Ramos (cell line): Measurements from ENCODE around the gene CR1.
"Not testable (repeated sequence)": the region's sequence is repeated elsewhere in the genome, so short reads cannot be mapped to it uniquely, and the experiment has no call there.

Experiments used
- in situ Hi-C: fragments of 300-500 bp; cut with MboI; formaldehyde crosslinking; loops from one replicate; pipeline ENCODE4 v1.14.3; 2022; ENCODE audit warnings: low sequenced_read_pairs; ENCODE audit not compliant: unreplicated experiment

CR1 gene

DNA sequence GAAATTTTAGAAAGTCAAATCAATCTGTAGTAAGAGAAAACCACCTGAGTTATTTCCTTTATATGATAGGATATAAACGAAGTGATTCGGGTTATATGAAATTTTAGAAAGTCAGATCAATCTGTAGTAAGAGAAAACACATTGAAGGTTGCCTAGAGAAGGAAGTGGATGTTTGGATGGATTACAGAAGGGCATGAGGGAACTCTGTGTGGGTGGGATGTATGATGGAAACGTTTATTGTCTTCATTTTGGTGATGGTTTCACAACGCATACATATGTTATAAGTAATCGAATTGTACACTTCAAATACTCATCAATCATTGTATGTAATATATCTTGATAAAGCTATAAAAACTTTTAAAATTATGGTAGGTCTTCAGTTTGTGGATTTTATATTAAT is 5.1 kb downstream of the CR1 start:
- in situ Hi-C loops, result no loop called here

- in situ Hi-C loops, result no loop called here
Observed at GRCh38 chr1:207502726-207503125, 6.8 kb downstream of the CR1 start.

DNA sequence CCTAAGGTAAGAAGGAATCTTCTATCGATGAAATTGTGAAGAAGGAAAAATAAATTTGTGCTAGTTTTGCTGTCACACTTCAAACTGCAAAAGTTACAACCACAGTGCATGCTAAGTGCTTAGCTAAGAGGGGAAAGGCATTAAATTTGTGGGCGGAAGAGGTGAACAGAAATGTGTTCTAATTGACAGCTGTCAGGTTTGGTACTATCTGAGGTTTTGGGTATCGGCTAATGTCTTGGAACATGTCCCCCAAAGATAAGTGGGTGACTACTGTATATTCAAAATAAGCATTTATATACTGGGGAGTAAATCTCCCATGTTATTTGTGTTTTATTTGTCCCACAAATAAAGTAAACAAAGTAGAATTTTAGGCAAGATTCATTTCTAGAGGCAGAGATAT is 8.0 kb downstream of the CR1 start:
- in situ Hi-C loops, result no loop called here

GRCh38 chr1:207504438-207504837 is 8.5 kb downstream of the CR1 start:
- in situ Hi-C loops, result no loop called here

DNA sequence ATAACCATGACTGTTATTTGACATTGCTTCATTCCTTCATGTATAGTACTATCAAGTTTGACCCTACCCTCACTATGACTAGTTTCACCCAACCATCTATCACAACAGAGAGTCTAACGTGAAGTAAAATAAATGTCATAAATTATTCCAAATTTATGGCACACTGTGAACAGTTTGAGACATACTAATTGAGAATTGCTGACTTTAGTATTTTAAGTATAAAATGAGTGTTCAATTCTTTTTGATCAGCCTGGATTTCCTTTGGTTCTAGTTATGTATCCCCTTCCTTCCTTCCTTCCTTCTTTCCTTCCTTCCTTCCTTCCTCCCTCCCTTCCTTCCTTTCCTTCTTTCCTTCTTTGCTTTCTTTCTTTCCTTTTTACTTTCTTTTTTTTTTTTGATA is 14.5 kb downstream of the CR1 start:
- in situ Hi-C loops, result no loop called here

- in situ Hi-C loops, result no loop called here
Observed at GRCh38 chr1:207514890-207515289, 18.9 kb downstream of the CR1 start.

GRCh38 chr1:207516729-207517128 is 20.8 kb downstream of the CR1 start:
- in situ Hi-C loops, result no loop called here

- in situ Hi-C loops, result no loop called here
Observed at GRCh38 chr1:207518608-207519236, 22.8 kb downstream of the CR1 start.

GRCh38 chr1:207519505-207520399 is 23.8 kb downstream of the CR1 start:
- in situ Hi-C loops, result no loop called here

GRCh38 chr1:207520400-207521345 is 24.7 kb downstream of the CR1 start:
- in situ Hi-C loops, result not testable (repeated sequence)

DNA sequence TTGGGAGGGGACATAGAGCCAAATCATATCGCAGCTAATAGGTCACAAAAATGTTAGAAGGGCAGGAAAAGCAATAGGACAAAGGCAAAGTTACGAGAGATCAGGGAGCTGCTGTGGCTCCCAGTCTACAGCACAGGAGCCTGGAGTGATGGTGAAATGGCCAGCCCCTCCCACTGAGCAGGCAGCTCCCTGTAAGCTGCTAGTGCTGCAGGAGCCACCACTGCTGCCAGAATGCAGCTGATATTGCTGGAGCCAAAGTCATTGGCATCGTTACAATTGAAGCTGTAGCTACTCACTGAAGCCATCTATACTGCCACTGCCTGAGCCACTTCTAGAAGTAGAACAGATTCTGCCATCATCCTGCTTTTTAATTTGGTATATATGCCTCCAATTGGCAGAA is 29.3 kb downstream of the CR1 start:
- in situ Hi-C loops, result not testable (repeated sequence)

DNA sequence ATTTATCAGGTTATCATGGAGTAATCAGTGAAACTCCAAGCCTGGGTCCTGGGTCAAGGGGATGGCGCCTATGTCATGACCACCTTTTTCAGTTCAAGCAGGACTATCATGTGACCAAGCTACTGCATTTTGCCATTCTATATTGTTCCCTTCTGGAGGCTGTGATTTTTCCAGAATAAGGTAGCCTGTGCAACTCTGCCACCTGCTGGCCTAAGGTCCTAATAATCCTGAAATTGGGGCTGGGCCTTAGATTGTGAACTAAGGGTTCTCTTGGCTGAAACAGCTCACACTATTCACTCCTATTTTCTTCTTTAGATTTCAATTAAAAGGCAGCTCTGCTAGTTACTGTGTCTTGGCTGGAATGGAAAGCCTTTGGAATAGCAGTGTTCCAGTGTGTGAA is 32.4 kb downstream of the CR1 start:
- in situ Hi-C loops, result not testable (repeated sequence)

GRCh38 chr1:207536263-207536662 is 40.3 kb downstream of the CR1 start:
- in situ Hi-C loops, result not testable (repeated sequence)

- in situ Hi-C loops, result not testable (repeated sequence)
Observed at GRCh38 chr1:207546677-207547357, 50.9 kb downstream of the CR1 start.

- in situ Hi-C loops, result not testable (repeated sequence)
Observed at GRCh38 chr1:207554823-207555222, 58.9 kb downstream of the CR1 start.

- in situ Hi-C loops, result no loop called here
Observed at GRCh38 chr1:207565546-207566468, 69.8 kb downstream of the CR1 start.

GRCh38 chr1:207571926-207572325 is 76.0 kb downstream of the CR1 start:
- in situ Hi-C loops, result not testable (repeated sequence)

DNA sequence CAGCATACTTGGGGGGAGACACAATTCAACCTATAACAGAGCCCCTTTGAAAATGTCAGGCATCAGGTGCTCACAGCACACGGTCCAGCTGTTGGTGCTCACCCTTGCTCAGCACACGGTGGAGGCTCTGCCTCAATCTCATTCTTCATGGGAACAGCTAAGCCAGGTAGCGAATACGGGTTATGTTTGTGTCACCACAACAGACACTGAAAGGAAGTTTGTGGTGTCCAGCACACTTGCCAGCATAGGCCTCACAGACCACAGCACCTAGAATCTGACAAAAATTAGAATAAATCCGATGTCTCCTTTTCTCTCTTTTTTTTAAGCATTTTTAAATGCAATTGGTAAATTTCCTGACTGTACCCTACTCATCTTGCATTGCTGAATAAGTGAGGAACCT is 77.1 kb downstream of the CR1 start:
- in situ Hi-C loops, result not testable (repeated sequence)

- in situ Hi-C loops, result not testable (repeated sequence)
Observed at GRCh38 chr1:207575381-207575780, 79.4 kb downstream of the CR1 start.
